ENCODE results near the gene STXBP3. TPM values are rescaled to one million over a fixed set of nuclear protein-coding genes. Genes with fewer than 3 reads are reported as not detected.

Gene STXBP3, protein sequence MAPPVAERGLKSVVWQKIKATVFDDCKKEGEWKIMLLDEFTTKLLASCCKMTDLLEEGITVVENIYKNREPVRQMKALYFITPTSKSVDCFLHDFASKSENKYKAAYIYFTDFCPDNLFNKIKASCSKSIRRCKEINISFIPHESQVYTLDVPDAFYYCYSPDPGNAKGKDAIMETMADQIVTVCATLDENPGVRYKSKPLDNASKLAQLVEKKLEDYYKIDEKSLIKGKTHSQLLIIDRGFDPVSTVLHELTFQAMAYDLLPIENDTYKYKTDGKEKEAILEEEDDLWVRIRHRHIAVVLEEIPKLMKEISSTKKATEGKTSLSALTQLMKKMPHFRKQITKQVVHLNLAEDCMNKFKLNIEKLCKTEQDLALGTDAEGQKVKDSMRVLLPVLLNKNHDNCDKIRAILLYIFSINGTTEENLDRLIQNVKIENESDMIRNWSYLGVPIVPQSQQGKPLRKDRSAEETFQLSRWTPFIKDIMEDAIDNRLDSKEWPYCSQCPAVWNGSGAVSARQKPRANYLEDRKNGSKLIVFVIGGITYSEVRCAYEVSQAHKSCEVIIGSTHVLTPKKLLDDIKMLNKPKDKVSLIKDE
- total RNA-seq = 10 to 100 TPM; 41.4 to 97.0 (median 79.1) TPM

DNA sequence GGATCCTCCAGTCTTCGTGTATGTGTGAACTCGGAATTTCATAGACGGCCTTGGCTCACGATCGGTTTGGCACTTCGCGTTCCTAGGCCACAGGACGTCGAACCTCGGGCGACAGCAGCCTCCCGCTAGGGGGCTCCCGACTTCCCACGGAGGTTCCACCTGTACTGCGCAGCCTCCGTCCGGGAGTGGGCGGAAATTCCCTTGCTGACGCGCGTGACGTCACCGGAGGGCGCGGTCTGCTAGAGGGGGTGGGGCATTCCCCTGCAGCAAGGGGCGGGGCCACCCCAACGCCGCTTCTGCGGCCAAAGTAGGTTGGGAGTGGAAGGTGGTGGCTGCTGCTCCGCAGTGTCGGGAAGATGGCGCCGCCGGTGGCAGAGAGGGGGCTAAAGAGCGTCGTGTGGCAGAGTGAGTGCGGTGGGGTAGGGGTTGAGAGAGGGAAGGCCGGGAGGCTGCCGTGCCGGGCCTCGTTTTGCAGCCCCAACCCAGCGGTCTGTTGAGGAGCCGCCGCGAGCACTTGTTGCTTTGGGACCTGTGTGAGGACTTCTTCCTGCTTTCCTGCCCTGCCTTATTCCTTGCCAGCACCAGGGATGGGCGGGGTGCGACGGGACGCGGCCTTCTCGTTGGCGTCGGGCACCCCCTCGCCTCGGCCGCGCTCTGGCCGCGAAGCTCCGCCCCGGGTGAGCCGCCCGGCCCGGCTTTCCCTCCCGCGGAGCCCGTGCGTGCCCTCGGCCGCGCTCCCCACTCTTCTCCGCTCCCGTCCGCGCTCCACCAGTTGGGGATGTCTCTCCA, at the start of gene STXBP3:
Gene STXBP3, plus strand, starts transcription at position 293 of the 789 bp plus-strand sequence. Its CDS starts 64 bp downstream, at position 357.
- TF ChIP-seq, protein P1, sequence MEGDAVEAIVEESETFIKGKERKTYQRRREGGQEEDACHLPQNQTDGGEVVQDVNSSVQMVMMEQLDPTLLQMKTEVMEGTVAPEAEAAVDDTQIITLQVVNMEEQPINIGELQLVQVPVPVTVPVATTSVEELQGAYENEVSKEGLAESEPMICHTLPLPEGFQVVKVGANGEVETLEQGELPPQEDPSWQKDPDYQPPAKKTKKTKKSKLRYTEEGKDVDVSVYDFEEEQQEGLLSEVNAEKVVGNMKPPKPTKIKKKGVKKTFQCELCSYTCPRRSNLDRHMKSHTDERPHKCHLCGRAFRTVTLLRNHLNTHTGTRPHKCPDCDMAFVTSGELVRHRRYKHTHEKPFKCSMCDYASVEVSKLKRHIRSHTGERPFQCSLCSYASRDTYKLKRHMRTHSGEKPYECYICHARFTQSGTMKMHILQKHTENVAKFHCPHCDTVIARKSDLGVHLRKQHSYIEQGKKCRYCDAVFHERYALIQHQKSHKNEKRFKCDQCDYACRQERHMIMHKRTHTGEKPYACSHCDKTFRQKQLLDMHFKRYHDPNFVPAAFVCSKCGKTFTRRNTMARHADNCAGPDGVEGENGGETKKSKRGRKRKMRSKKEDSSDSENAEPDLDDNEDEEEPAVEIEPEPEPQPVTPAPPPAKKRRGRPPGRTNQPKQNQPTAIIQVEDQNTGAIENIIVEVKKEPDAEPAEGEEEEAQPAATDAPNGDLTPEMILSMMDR (IDR thresholded peaks at IDR 0.05; ENCODE audit: low read depth) = no peak

DNA sequence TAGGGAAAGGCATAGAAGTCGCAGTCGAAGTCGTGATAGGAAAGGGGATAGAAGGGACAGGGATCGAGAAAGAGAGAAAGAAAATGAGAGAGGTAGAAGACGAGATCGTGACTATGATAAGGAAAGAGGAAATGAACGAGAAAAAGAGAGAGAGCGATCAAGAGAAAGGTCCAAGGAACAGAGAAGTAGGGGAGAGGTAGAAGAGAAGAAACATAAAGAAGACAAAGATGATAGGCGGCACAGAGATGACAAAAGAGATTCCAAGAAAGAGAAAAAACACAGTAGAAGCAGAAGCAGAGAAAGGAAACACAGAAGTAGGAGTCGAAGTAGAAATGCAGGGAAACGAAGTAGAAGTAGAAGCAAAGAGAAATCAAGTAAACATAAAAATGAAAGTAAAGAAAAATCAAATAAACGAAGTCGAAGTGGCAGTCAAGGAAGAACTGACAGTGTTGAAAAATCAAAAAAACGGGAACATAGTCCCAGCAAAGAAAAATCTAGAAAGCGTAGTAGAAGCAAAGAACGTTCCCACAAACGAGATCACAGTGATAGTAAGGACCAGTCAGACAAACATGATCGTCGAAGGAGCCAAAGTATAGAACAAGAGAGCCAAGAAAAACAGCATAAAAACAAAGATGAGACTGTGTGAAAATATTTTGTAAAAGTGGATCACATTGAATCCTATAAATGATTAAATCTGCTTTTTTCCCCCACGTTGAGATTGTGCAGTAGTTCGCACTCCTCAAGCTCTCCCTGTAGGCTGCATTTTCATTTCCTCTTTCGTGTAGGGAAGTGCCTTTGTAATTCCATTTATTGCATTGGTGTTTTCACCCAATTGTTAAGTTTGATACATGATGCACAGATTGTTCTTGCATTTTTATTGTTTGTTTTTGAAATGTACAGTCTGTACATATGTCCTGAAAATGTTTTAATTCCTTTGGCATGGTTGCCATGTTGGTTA, 46.8 kb upstream of the STXBP3 start:
- TF ChIP-seq, protein P1 (IDR thresholded peaks at IDR 0.05; ENCODE audit: low read depth) = no peak

DNA sequence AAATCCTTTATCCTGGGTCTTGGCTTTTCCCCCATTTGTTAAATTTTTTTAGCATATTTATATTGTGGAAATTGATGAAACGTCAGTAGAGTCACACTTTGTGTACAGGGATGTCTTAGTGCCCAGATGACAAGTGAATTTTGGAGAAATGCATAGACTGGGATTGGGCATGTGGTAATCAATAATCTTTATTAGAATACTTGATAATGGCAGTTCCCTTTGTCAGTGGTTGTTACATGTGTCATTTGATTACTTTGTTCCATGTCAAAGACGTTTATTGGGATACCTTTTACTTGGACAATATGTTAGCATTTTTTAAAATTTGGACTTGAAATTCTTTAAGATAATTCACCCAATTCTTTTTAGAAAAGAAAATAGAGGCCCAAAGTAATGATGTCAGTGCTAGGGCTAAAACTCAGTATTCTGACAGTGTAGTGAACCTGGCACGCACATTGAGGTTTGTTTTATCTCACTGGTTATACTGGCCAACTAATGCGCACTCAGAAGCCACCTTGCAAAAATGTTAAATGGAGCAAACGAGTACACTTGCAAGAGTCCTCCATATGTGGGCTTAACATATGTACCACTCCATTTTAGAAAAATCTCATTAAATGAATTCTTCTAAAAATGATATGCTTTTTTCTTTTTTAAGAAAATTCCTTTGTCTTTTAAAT, 45.2 kb upstream of the STXBP3 start:
- TF ChIP-seq, protein P1 (IDR thresholded peaks at IDR 0.05; ENCODE audit: low read depth) = no peak

DNA sequence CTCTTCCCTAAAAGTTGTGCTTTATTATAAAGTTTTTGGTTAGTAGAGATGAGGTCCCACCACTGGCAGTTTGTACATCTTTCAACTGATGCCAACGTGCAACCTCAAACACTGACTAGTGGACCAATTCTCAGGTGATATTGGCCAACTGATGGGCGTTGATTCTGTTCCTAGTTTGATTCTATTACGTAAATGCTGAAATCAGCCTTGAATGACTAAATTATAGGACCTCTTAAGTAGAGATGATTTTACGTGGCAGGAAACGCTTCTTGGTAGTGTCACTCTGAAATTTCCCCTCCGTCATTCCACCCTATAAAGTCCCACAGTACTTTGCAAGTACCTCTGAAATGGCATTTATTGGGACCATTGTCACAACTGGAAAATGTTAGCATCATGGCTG, 42.5 kb upstream of the STXBP3 start:
- TF ChIP-seq, protein P1 (IDR thresholded peaks at IDR 0.05; ENCODE audit: low read depth) = no peak

DNA sequence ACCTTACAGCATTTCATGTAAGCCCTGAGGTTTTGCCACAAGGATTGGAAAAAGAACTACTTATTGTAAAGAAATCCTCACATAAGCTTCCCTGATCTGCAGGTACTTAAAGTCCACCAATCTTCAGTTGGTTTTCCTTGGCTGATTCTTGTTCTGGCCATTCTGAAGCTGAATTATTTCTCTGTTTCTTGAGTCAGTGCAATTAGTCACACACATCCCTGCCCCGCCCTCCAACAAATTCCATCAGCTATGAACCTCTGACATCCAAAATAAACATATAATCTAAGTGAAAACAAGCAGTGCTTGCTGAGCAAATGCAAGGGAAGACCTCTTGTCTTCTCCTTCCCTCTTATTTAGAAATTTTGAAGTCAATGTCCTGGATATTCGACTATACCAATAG, 42.0 kb upstream of the STXBP3 start:
- TF ChIP-seq, protein P1 (IDR thresholded peaks at IDR 0.05; ENCODE audit: low read depth) = no peak

DNA sequence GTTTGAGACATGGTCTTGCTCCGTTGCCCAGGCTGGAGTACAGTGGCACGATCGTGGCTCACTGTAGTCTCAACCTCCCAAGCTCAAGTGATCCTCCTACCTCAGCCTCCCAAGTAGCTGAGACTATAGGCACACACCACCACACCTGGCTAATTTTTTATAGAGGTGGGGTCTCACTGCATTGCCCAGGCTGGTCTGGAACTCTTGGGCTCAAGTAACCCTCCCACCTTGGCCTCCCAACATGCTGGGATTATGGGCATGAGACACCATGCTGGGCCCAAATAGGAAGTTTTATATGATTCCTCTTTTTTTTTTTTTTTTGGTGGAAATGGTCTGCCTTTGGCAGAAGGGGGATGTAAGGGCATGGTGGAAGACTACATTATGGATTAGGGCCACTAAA, 39.8 kb upstream of the STXBP3 start:
- TF ChIP-seq, protein P1 (IDR thresholded peaks at IDR 0.05; ENCODE audit: low read depth) = no peak

All from subcutaneous adipose tissue (tissue), 4 donors.